SHP77 (cell line): ENCODE measurements around the gene ALPK1.

Source experiments
- DNase-seq, 2 experiments: peaks; one replicate each; lab custom pipeline; 2025; lab: John Stamatoyannopoulos, UW

The ALPK1 gene

GRCh38 chr4:112328734-112329130, 31.6 kb downstream of the ALPK1 start:
- no peak for DNase-seq

- DNase-seq: no peak
Measured at GRCh38 chr4:112329672-112330375, 32.7 kb downstream of the ALPK1 start.

GRCh38 chr4:112330921-112331320, 33.8 kb downstream of the ALPK1 start:
- DNase-seq: no peak

GRCh38 chr4:112332398-112332797, 35.2 kb downstream of the ALPK1 start:
- DNase-seq: no peak

GRCh38 chr4:112340023-112340422, 42.9 kb downstream of the ALPK1 start:
- DNase-seq: no peak

- no peak for DNase-seq
Measured at GRCh38 chr4:112341033-112341432, 43.9 kb downstream of the ALPK1 start.

- no peak for DNase-seq
Measured at GRCh38 chr4:112343330-112344080, 46.3 kb downstream of the ALPK1 start.

- DNase-seq: peak; percentile 71 to 74
Measured at GRCh38 chr4:112348488-112349158, 51.5 kb downstream of the ALPK1 start.

GRCh38 chr4:112352736-112353135, 55.6 kb downstream of the ALPK1 start:
- no peak for DNase-seq

- no peak for DNase-seq
Measured at GRCh38 chr4:112355662-112356061, 58.5 kb downstream of the ALPK1 start.

GRCh38 chr4:112357453-112357852, 60.3 kb downstream of the ALPK1 start:
- no peak for DNase-seq

- DNase-seq: no peak
Measured at GRCh38 chr4:112357897-112358296, 60.7 kb downstream of the ALPK1 start.

- DNase-seq: no peak
Measured at GRCh38 chr4:112358415-112358814, 61.2 kb downstream of the ALPK1 start.

GRCh38 chr4:112358952-112359749, 62.0 kb downstream of the ALPK1 start:
- DNase-seq: no peak

GRCh38 chr4:112361181-112361791, 64.1 kb downstream of the ALPK1 start:
- DNase-seq: no peak

GRCh38 chr4:112370466-112370865, 73.3 kb downstream of the ALPK1 start:
- DNase-seq: no peak

GRCh38 chr4:112371361-112371760, 74.2 kb downstream of the ALPK1 start:
- no peak for DNase-seq

- no peak for DNase-seq
Measured at GRCh38 chr4:112374850-112375249, 77.7 kb downstream of the ALPK1 start.

- no peak for DNase-seq
Measured at GRCh38 chr4:112377171-112377570, 80.0 kb downstream of the ALPK1 start.

- DNase-seq: no peak
Measured at GRCh38 chr4:112377594-112378242, 80.5 kb downstream of the ALPK1 start.

GRCh38 chr4:112378243-112378620, 81.1 kb downstream of the ALPK1 start:
- no peak for DNase-seq
